GM18511 (cell line): ENCODE results near the gene RAB26.

Source experiments
- ATAC-seq: cut with Tn5 transposase; IDR thresholded peaks from one replicate; pipeline ENCODE4 v1.9.1; 2021; ENCODE audit warnings: mild to moderate bottlenecking, moderate library complexity; ENCODE audit not compliant: unreplicated experiment

The RAB26 gene

DNA sequence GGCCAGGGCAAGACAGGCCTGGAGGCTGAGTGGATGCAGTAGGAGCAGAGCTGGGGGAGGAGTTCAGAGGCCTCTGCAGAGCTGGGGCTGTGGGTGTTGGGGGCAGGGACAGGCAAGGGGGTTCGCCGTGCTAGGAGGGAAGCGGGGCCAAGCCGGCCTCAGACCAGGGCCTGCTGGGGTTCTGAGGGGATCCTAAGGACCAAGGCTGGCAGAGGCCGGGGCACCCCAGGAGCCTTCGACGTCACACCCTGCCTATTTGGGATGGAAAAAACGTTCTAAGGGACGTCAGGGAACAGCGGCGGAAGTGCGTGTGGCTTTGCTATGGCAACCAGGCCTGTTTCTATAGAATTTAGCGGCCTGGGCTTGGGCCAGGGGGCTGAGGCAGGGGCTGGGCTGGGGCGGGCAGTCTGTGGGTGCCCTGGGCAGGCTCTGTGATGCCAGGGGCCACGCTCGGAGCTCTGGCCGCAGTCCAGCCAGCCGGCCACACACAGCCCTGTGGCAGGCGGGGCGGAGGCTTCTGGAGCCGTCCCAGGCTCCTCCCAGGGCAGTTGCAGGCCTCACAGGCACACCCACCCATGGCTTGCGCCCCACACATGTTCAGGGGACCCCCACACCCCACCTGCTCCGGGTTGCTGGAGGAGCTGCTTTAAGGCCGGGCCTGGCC lies 10.9 kb downstream of the RAB26 start:
- no peak for ATAC-seq

GRCh38 chr16:2160915-2161551 lies 12.6 kb downstream of the RAB26 start:
- ATAC-seq = no peak

DNA sequence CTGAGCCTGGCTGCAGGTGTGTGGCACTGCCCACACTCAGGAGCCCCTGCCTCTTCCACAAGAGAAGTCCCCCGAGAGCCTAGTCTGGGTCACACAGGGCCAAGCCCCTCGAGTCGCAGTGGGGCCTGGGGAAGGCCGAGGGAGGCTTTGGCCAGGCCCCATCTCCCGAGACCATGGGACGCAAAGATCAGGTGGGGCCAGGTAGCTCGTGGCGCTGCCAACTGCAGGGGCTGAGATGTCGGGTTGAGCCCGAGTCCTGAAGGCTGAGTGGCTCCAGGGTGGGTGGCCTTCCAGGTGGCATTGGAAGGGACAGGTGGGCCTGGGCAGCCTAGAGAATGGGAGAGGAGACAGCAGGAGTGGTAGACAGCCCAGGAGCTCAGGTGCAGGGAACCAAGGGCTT lies 13.5 kb downstream of the RAB26 start:
- no peak for ATAC-seq

DNA sequence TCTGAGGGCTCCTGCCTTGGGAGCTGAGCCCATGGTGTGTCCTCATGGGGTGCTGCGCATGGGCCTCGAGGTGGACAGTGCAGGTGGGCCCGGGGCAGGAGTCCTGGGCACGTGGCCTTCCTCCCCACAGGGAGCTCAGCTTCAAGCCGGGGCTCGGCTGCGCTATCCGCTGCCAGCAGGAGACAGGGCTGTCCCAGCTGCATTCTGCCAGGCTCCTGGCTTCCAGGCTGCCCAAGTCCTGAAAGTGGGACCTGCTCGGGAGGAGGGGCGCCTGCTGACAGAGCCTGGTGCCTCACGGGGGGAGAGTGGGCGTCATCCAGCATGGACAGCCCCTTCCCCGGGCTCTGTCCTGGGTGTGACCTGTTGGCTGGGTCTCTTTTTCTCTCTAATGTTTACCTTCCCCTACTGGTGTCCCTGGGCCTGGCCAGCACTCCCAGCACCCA lies 14.3 kb downstream of the RAB26 start:
- ATAC-seq = no peak

DNA sequence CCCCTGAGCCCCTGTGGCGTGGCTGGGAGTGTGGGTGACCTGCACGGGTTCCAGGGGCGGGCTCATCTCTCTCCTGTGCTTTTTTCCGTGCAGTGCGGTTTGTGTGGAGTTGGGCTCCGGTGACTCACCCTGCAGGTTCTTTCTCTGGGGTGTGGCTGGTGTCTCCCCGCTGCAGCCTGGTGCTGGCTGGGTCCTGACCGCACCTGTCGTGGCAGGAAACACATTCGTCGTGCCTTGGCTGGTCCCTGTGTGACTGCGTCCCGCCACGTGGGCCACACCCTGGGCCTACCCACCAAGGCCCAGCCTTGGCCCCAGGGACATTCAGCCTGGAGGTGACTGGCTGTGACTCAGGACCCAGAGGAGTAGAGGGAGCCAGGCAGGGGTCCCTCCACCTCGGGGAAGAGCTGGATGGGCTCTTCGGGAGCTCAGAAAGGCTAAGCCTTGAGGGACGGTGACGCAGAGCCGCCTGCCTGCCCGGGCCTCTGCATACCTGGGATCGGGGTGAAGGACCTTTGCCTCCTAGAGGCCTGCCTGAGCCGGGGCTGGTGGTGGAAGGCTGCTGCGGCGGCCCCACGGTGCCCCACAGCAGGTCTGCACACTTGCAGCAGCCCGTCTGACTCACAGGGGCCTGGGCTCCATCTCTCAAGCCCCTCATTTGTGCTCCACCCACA lies 14.9 kb downstream of the RAB26 start:
- no peak for ATAC-seq

- no peak for ATAC-seq
Observed at GRCh38 chr16:2165861-2166260, 17.4 kb downstream of the RAB26 start.

- no peak for ATAC-seq
Observed at GRCh38 chr16:2166263-2167067, 18.0 kb downstream of the RAB26 start.

GRCh38 chr16:2167068-2167638 lies 18.7 kb downstream of the RAB26 start:
- ATAC-seq = no peak

DNA sequence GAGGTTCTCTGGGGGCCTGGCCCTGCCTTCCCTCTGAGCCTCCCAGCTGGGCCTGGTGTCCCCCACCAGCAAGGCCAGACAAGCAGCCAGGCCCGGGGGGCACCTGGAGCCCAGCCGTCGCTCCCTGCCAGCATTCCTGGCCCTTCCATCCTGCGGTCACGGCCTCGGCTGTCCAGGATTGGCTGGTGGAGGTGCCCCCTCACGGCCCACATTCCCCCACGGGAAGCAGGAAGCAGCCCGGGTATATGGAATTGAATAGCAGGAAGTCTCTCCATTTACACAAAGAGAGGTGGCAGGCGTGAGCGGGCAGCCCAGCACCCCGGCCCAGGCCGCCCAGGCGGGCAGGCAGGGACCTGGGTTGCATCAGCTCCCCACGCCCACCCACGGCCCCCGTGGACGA lies 21.7 kb downstream of the RAB26 start:
- no peak for ATAC-seq

DNA sequence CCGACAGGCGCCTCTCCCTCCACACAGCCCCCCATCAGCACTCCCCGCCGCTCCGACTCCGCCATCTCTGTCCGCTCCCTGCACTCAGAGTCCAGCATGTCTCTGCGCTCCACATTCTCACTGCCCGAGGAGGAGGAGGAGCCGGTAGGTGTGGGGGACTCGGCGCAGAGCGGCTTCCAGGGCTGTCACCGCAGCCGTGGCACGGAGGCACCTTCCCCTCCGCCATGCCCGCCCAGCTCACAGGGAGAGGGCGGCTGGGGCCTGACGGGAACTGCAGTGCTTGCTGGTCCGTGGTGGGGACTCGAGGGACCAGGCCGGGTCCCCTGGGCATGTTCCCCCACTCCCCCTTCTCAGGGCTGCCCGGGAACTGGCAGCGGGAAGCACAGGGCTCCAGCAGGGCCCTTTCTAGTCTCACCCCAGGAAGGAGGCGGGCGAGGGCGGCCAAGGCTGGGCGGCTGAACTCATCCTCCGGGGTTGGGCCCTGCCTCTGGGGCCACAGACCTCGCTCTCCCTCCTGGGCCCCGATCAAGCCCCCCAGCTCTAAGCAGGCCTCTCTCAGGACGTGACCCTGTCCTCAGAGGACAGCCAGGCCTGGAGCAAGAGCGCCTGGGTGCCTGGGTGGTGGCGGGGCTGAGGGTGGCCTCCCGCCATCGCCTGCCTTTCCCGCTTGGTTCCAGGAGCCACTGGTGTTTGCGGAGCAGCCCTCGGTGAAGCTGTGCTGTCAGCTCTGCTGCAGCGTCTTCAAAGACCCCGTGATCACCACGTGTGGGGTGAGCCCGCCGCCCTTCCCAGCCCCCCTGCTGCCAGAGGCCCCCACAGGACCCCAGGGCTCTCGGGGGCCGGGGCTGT lies 22.4 kb downstream of the RAB26 start:
- no peak for ATAC-seq

GRCh38 chr16:2171601-2172178 lies 23.3 kb downstream of the RAB26 start:
- ATAC-seq = no peak

GRCh38 chr16:2172688-2173335 lies 24.4 kb downstream of the RAB26 start:
- ATAC-seq = no peak

- no peak for ATAC-seq
Observed at GRCh38 chr16:2173366-2173765, 24.9 kb downstream of the RAB26 start.

GRCh38 chr16:2173916-2174315 lies 25.5 kb downstream of the RAB26 start:
- ATAC-seq = no peak

DNA sequence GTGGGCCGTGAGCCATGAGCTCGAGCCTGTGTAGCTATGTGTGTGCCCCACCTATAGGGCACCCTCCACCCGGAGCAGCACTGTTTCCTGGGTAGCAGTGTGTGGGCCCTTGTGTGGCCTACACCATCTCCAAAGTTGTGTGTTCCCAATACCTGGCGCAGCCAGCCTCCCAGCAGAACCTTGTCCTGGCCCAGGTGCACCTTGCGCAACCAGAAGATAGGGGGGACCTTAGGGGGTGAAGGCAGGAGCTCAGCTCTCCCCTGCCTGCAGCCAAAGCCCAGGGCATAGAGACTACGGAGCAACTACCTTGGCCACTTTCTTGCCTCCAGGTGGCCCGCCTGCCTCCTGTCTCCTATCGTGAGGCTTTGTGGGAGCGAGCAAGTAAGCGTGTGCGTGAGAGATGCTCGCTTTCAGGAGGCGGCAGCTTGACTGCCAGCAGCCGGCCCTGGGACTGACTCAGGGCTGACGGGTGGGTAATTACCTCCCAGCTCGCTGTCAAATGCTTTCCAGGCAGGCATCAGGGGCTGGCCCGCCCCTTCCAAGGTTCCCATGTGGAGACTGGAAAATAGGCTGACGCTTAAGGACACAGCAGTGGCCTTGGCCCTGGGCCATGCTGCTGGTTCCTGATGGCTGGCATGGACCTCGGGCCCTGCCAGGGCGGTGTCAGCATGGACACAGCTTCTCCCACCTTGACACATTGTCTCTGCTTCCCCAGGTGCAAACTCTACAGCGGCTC lies 26.1 kb downstream of the RAB26 start:
- no peak for ATAC-seq

GRCh38 chr16:2175454-2175853 lies 27.0 kb downstream of the RAB26 start:
- ATAC-seq = no peak

DNA sequence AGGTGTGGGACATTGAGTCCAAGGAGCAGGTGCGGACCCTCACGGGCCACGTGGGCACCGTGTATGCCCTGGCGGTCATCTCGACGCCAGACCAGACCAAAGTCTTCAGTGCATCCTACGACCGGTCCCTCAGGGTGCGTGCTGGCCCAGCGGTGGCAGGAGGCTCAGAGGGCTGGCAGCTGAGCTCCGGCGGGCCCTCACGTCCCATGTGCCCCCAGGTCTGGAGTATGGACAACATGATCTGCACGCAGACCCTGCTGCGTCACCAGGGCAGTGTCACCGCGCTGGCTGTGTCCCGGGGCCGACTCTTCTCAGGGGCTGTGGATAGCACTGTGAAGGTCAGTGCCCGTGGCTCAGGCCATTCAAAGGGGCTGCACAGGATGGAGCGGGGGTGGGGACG lies 27.6 kb downstream of the RAB26 start:
- no peak for ATAC-seq

DNA sequence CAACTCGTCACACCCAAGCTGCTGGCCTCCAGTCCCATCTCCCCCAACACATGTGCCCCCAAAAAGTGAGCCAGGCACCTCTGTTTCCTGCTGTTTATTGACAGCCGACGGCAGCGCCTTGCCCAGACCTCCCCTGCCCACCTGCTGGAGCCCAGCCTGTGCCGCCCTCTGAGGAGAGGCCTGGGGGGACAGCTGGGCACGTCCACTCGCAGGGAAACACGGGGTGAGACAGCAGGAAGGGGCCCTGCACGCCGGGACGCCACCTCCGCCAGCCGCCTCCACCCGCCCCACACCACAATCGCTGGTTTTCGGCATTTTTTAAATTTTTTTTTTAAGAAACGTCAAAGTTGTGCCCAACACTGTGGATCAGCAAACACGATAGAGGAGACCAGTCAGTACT lies 28.7 kb downstream of the RAB26 start:
- ATAC-seq = no peak

- ATAC-seq = no peak
Observed at GRCh38 chr16:2177561-2177960, 29.1 kb downstream of the RAB26 start.
